B cell (primary cell): ENCODE measurements around the gene NEK11. TPM values are rescaled to one million over a fixed set of nuclear protein-coding genes. Genes with fewer than 3 reads are reported as not detected.
A peak's percentile ranks its signal among the peaks of the same experiment; 100 is the strongest.
"Not testable (repeated sequence)": the region's sequence is repeated elsewhere in the genome, so short reads cannot be mapped to it uniquely, and the experiment has no call there.

Experiments used
- ATAC-seq: fragments of 200-7000 bp; cut with Tn5 transposase; one replicate; pipeline ENCODE4 v1.10.0; 2021; ENCODE audit warnings: low read depth, mild to moderate bottlenecking, moderate number of reproducible peaks, moderate library complexity
- CTCF ChIA-PET: fragments of 350-600 bp; sonication (Branson Sonifier 250); formaldehyde crosslinking; loops from one replicate; lab custom pipeline; 2021; ENCODE audit warnings: antibody characterized with exemption, inconsistent platforms; lab: Charles Lee
- POLR2A ChIA-PET: fragments of 350-600 bp; sonication (Branson Sonifier 250); formaldehyde crosslinking; loops from one replicate; lab custom pipeline; 2021; ENCODE audit warnings: antibody characterized with exemption; lab: Charles Lee
- DNase-seq: peaks from one replicate; pipeline ENCODE4 v3.0.0; 2013
- H2AFZ ChIP-seq: 2 replicates; pipeline ENCODE4 v1.6.1; 2012; ENCODE audit warnings: mild to moderate bottlenecking, low read depth, low read length; ENCODE audit not compliant: insufficient read depth, poor library complexity, severe bottlenecking
- H3K27ac ChIP-seq, 2 donors: 1 replicate in 1 of 2; 2 replicates in 1 of 2; pipeline ENCODE4 v1.5.1; 2012 to 2013; ENCODE audit warnings: low read length in 2 of 2, mild to moderate bottlenecking in 2 of 2, moderate library complexity in 1 of 2
- H3K27me3 ChIP-seq, 4 experiments: fragments of 200-600 bp in 1 of 4; sonication (generic) in 1 of 4; replicated peaks in 1 of 4; 1 replicate in 2 of 4; 2 replicates in 2 of 4; pipeline versions ENCODE4 v1.6.1 to v1.7.0; 2013 to 2016; ENCODE audit warnings: low read length in 3 of 4, mild to moderate bottlenecking in 2 of 4, mixed read lengths in 1 of 4, moderate library complexity in 1 of 4; ENCODE audit not compliant: insufficient read depth in 4 of 4, control insufficient read depth in 3 of 4; ENCODE audit errors: control extremely low read depth in 1 of 4
- H3K36me3 ChIP-seq, 2 experiments: replicated peaks in 1 of 2; 1 replicate in 1 of 2; 2 replicates in 1 of 2; pipeline versions ENCODE4 v1.6.1 to v1.7.1; 2013; ENCODE audit warnings: low read length in 1 of 2; ENCODE audit not compliant: insufficient read depth in 2 of 2, control insufficient read depth in 1 of 2; ENCODE audit errors: control extremely low read depth in 1 of 2, extremely low read depth in 1 of 2
- H3K4me1 ChIP-seq, 2 donors: fragments of 200-600 bp in 1 of 2; sonication (generic) in 1 of 2; 1 replicate in 1 of 2; 2 replicates in 1 of 2; pipeline versions ENCODE4 v1.5.1 to v1.6.1; 2013 to 2017; ENCODE audit warnings: low read length in 2 of 2; ENCODE audit not compliant: control insufficient read depth in 2 of 2, insufficient read depth in 2 of 2
- H3K4me2 ChIP-seq: replicated peaks from 2 replicates; pipeline ENCODE3; 2012; ENCODE audit warnings: mild to moderate bottlenecking, low read depth, low read length; ENCODE audit not compliant: poor library complexity, severe bottlenecking
- H3K4me3 ChIP-seq, 5 experiments: fragments of 200-600 bp in 1 of 5; sonication (generic) in 1 of 5; 1 replicate in 3 of 5; 2 replicates in 2 of 5; pipeline versions ENCODE4 v1.5.1 to v1.7.0; 2011 to 2016; ENCODE audit warnings: low read length in 4 of 5, mild to moderate bottlenecking in 4 of 5, low read depth in 2 of 5, control low read depth in 1 of 5, moderate library complexity in 1 of 5; ENCODE audit not compliant: insufficient read depth in 1 of 5; ENCODE audit errors: control extremely low read depth in 1 of 5, extremely low read depth in 1 of 5
- H3K79me2 ChIP-seq: fragments of 200-600 bp; sonication (generic); one replicate; pipeline ENCODE4 v1.6.0; 2016; ENCODE audit warnings: low read length; ENCODE audit not compliant: control insufficient read depth, insufficient read depth
- H3K9ac ChIP-seq: fragments of 200-600 bp; sonication (generic); 2 replicates; pipeline ENCODE4 v1.6.1; 2017; ENCODE audit warnings: mild to moderate bottlenecking, low read length, moderate library complexity
- H3K9me3 ChIP-seq, 3 donors: one replicate each; pipeline versions ENCODE4 v1.6.1 to v1.7.1; 2013; ENCODE audit warnings: low read length in 2 of 3; ENCODE audit not compliant: control insufficient read depth in 2 of 3, insufficient read depth in 1 of 3; ENCODE audit errors: control extremely low read depth in 1 of 3
- H4K20me1 ChIP-seq: 2 replicates; pipeline ENCODE4 v1.6.0; 2012; ENCODE audit warnings: mild to moderate bottlenecking, low read length; ENCODE audit not compliant: insufficient read depth, control insufficient read depth, poor library complexity, severe bottlenecking
- H3K27ac Mint-ChIP-seq: one replicate; pipeline ENCODE4 v1.8.0; 2021; ENCODE audit warnings: mixed read lengths
- H3K27me3 Mint-ChIP-seq: one replicate; pipeline ENCODE4 v1.8.0; 2021; ENCODE audit warnings: mixed read lengths
- H3K4me1 Mint-ChIP-seq: one replicate; pipeline ENCODE4 v1.8.0; 2021; ENCODE audit warnings: mixed read lengths
- H3K4me3 Mint-ChIP-seq: one replicate; pipeline ENCODE4 v1.8.0; 2021; ENCODE audit warnings: mixed read lengths
- H3K9me3 Mint-ChIP-seq: one replicate; pipeline ENCODE4 v1.8.0; 2022; ENCODE audit warnings: mixed read lengths; ENCODE audit not compliant: insufficient read depth
- EZH2 ChIP-seq: IDR thresholded peaks from 2 replicates; pipeline ENCODE4 v1.6.1; 2012; ENCODE audit warnings: borderline replicate concordance, low read depth, mild to moderate bottlenecking, moderate library complexity, low read length; ENCODE audit not compliant: insufficient read depth, poor library complexity, severe bottlenecking
- WGBS: methylation state at CpG from one replicate; pipeline ENCODE4 v1.1.5; 2013; ENCODE audit warnings: missing lambda C conversion rate; ENCODE audit not compliant: insufficient coverage; 5-methylcytosine and 5-hydroxymethylcytosine counted together
- intact Hi-C: fragments of 100-400 bp; cut with micrococcal nuclease; formaldehyde crosslinking; loops from one replicate; pipeline ENCODE4 v1.10.0; 2022
- polyA plus RNA-seq: library from polyadenylated mRNA; depleted of rRNA; stranded (reverse); fragments of >200 nt; gene quantifications from 2 replicates; pipeline ENCODE4 v1.2.3, GENCODE V29; 2012
- total RNA-seq, 2 donors: library from RNA; stranded (reverse); fragments of 120-200 nt in 1 of 2; gene quantifications; 1 replicate in 1 of 2; 2 replicates in 1 of 2; pipeline versions ENCODE4 v1.2.3 to v1.2.4, GENCODE V29; 2013 to 2022
- TF ChIP-seq, protein P1 (sequence below): fragments of 200-600 bp; IDR thresholded peaks from one replicate; pipeline ENCODE4 v1.8.0; 2022; ENCODE audit warnings: antibody characterized with exemption, mild to moderate bottlenecking

Gene NEK11
- total and polyA plus RNA-seq, 2 donors (not counting 1 experiment from before 2014, with no cell fraction given): 1.00 to 7.7 TPM

DNA sequence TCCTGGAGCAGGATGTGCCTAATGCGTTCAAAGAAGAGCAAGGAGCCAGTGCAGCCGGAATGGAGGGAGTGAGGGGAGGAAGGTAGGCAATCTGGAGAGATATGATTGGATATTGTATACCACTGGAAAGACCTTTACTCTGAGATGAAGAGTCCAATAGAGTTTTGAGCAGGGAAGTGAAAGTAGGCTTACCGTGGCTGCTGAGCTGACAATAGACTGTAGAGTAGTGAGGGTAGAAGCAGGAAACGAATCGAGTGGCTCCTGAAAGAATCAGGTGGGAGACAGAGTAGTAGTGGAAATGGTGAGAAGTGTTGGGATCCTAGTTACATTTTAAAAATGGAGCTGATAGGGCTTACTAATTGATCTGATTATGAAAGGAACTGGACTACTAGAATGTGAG, 303.1 kb downstream of the NEK11 start:
- Histone ChIP-seq H3K4me2 (no peak overlapping the region), H3K4me3 (no peak overlapping the region), H3K27ac (no peak overlapping the region), H4K20me1 (no peaks in the 10 kb centered on the region), H3K4me1 (no peaks in the 10 kb centered on the region), H2AFZ (no peak overlapping the region), H3K9me3 (no peaks in the 10 kb centered on the region), H3K79me2 (no peaks in the 10 kb centered on the region), H3K9ac (no peak overlapping the region), H3K36me3 (no peaks in the 10 kb centered on the region), H3K27me3 (no peaks in the 10 kb centered on the region)
- CTCF ChIA-PET: no interaction called here
- H3K27ac Mint-ChIP-seq: no peak overlapping the region
- DNase-seq (no peak), ATAC-seq (no peak)
- H3K4me3 Mint-ChIP-seq: peak overlapping the region; percentile 3
- intact Hi-C loops: no loop called here
- H3K4me1 Mint-ChIP-seq: peaks cover 7% of the 10 kb centered on the region
- H3K27me3 Mint-ChIP-seq: peaks cover 9% of the 10 kb centered on the region
- H3K9me3 Mint-ChIP-seq: no peaks in the 10 kb centered on the region
- POLR2A ChIA-PET: no interaction called here
- WGBS: 68% methylated on average over 5 of the region's 5 CpGs
- TF ChIP-seq EZH2: no peak
- TF ChIP-seq, protein P1, sequence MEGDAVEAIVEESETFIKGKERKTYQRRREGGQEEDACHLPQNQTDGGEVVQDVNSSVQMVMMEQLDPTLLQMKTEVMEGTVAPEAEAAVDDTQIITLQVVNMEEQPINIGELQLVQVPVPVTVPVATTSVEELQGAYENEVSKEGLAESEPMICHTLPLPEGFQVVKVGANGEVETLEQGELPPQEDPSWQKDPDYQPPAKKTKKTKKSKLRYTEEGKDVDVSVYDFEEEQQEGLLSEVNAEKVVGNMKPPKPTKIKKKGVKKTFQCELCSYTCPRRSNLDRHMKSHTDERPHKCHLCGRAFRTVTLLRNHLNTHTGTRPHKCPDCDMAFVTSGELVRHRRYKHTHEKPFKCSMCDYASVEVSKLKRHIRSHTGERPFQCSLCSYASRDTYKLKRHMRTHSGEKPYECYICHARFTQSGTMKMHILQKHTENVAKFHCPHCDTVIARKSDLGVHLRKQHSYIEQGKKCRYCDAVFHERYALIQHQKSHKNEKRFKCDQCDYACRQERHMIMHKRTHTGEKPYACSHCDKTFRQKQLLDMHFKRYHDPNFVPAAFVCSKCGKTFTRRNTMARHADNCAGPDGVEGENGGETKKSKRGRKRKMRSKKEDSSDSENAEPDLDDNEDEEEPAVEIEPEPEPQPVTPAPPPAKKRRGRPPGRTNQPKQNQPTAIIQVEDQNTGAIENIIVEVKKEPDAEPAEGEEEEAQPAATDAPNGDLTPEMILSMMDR: no peak

DNA sequence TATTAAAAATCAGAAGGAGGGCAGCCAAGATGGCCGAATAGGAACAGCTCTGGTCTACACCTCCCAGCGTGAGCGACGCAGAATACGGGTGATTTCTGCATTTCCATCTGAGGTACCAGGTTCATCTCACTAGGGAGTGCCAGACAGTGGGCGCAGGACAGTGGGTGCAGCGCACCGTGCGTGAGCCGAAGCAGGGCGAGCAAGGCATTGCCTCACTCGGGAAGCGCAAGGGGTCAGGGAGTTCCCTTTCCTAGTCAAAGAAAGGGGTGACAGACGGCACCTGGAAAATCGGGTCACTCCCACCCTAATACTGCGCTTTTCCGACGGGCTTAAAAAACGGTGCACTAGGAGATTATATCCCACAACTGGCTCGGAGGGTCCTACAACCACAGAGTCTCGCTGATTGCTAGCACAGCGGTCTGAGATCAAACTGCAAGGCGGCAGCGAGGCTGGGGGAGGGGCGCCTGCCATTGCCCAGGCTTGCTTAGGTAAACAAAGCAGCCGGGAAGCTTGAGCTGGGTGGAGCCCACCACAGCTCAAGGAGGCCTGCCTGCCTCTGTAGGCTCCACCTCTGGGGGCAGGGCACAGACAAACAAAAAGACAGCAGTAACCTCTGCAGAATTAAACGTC, 304.9 kb downstream of the NEK11 start:
- H3K4me2 ChIP-seq: not testable (repeated sequence)

More for the DNA sequence above, 304.9 kb downstream of the NEK11 start:
- H3K4me3 Mint-ChIP-seq, H3K27me3 Mint-ChIP-seq, H2AFZ ChIP-seq, H3K79me2 ChIP-seq, H3K4me1 ChIP-seq, H3K36me3 ChIP-seq, POLR2A ChIA-PET, H3K9ac ChIP-seq, CTCF ChIA-PET, intact Hi-C loops, H3K27me3 ChIP-seq, H4K20me1 ChIP-seq, H3K4me1 Mint-ChIP-seq, H3K27ac ChIP-seq, H3K4me3 ChIP-seq, H3K9me3 ChIP-seq, ATAC-seq, H3K9me3 Mint-ChIP-seq, DNase-seq, H3K27ac Mint-ChIP-seq: not testable (repeated sequence)
- WGBS: 97% methylated on average over 16 of the region's 27 CpGs
